GM10266 (cell line): ENCODE results near the gene HSBP1L1.

ENCODE experiments used
- DNase-seq: peaks from one replicate; pipeline ENCODE4 v3.0.0; 2012; ENCODE audit errors: extremely low spot score
- CTCF ChIP-seq: IDR thresholded peaks from 2 replicates; pipeline ENCODE4 v1.5.1; 2012; ENCODE audit warnings: mild to moderate bottlenecking, low read depth; ENCODE audit not compliant: control insufficient read depth, insufficient read depth; ENCODE audit errors: missing control alignments

Gene HSBP1L1

GRCh38 chr18:79918615-79919011 is 45.8 kb upstream of the HSBP1L1 start:
- no peak for DNase-seq
- TF ChIP-seq CTCF: no peak

GRCh38 chr18:79919089-79919488 is 45.4 kb upstream of the HSBP1L1 start:
- no peak for DNase-seq
- no peak for TF ChIP-seq CTCF

- TF ChIP-seq CTCF: no peak
- DNase-seq: no peak
Measured at GRCh38 chr18:79921984-79922965, 42.2 kb upstream of the HSBP1L1 start.

- TF ChIP-seq CTCF: no peak
- no peak for DNase-seq
Measured at GRCh38 chr18:79922971-79923411, 41.5 kb upstream of the HSBP1L1 start.

- DNase-seq: no peak
Measured at GRCh38 chr18:79923896-79924585, 40.4 kb upstream of the HSBP1L1 start.

More at GRCh38 chr18:79923896-79924585, 40.4 kb upstream of the HSBP1L1 start:
- no peak for TF ChIP-seq CTCF
